NCI-H2196 (cell line): Measurements from ENCODE around the gene B4GALT1.
"Not testable (repeated sequence)": the region's sequence is repeated elsewhere in the genome, so short reads cannot be mapped to it uniquely, and the experiment has no call there.

ENCODE experiments used
- DNase-seq: peaks from one replicate; lab custom pipeline; 2025; ENCODE audit not compliant: unreplicated experiment; lab: John Stamatoyannopoulos, UW

Gene B4GALT1

DNA sequence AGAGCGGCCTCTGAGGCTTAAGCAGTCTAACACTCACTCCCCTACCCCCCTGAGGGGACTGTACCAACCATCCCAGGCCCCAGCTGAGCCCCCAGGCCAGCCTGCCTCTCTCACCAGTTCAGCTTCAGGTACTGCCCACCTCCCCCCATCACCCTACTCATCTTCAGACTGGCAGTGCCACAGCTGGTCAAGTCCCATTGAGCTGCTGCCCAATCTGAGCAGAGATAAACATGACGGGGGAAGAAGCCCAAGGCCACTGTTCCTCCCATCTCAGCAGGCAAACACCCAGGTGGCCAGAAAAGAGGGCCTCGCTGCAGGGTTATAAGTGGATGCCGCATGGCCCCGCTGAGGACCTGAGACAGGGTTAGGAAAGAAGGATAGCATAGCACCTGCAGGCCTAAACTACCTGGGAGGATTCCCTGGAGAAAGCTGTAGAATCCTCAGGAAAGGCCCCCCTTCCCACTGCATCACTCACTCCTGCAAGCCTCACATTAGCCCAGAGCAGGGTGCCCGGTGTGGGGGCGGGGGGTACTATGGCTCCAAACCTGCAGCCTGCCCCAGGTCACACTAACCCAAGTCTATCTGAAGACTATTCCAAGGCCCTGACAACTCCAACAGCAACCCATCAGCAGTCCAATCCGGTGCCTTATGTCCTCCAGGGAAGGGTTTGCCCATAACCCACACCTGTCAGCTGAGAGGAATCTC, 3.6 kb downstream of the B4GALT1 start:
- no peak for DNase-seq

DNA sequence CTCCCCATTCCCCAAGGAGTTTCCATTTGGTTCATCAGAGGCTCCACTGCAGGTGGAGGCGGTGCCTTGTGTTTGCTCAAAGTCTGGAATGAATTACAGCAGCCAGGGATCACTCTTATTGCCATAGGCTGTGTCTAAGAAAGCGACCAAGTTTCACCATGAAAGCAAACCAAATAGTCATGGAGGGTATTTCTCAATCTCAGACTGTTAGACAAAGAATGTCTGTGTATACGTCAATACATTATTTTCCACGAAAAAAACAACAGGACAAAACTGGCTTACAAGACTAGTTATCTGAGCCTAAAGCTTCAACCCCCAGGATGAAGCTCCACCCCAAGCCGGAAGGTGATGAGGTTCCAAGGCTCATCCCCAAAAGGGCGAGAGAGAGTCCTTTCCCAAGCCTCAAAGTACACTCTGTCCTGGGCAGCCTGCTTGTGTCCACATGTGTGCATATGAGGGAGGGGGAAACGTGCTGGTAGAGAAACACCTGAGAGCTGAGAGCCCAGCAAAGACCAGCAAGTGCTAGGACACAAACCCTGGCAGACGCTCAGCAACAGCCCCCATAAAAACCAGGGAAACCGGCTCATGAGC, 4.3 kb downstream of the B4GALT1 start:
- DNase-seq, result no peak

DNA sequence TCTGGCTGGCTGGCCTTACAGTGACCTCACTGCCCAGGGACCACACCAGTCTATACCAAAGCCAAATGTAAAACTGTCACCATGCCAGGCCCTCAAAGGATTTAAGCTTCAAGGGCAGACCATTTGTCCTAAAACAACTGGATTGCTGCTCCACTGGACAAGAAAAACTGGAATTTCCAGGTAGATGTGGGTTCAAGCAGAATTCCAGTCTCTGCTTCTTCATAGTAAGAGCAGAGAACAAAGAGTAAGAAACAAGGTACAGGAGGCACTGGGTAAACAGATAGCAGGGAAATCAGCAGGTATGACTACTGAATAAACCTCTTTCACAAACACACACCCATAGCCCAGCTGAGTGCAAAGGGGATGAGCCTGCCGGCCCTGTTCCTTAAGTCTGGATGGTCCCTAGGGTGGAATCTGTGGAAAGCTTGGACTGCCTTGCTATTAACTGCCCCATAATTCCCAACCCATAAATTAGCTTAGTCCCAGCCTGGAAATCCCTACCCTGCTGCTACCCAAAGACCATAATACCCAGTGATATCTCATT, 5.5 kb downstream of the B4GALT1 start:
- peak; percentile 57 for DNase-seq

DNA sequence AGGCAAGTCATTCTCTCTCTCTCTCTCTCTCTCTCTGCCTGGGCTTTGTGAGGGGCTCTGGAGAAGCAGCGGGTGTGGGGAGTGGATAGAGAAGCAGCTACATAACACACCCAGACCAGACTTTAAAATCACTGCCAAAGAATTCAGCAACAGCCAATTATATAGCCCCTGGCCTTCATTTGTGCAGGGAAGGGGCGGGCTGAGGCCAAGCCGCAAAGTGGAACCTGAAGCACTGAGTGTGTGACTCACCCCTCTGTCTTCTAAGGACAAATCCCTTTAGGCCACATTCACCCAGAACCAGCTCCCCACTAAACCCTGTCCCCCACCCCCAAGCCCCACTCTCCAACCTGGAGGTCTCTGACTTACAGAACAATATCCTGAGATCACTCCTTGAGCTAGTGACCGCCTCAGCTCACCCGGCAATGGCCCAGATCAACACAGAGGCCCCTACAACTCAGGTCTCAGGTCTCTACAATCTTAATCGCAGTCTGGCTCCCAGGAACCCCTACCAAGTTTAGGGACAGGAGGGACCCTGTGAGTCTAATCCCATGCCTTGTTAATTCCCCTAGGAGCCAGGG, 6.0 kb downstream of the B4GALT1 start:
- peak; percentile 33 for DNase-seq

DNA sequence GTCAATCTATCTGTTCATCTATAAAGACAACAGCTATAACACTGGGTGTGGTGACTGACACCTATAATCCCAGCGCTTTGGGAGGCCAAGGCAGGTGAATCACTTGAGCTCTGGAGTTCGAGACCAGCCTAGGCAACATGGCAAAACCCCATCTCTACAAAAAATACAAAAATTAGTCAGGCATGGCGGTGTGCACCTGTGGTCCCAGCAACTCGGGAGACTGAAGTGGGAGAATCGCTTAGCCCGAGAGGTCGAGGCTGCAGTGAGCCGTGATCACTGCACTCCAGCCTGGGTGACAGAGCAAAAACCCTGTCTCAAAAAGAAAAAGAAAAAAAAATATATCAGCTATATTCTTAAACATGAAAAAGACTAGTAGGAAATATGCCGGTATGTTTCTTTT, 6.7 kb downstream of the B4GALT1 start:
- DNase-seq, result not testable (repeated sequence)

DNA sequence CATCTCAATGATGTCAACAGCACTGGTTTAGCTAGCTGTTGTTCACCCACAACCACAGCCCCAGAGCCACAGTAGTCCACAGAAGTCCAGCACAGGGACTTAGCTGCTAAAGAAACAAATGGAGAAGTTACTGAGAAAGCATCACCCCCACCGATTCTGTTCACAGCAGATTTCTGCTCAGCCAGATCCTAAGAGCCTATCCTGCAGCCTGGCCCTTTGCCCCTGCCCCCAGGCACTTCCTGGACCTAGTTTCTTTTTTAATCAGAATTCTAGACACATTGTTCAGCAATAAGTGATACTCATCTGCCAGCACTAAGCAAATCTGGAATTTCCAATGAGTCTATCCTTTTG, 7.4 kb downstream of the B4GALT1 start:
- DNase-seq, result no peak

DNA sequence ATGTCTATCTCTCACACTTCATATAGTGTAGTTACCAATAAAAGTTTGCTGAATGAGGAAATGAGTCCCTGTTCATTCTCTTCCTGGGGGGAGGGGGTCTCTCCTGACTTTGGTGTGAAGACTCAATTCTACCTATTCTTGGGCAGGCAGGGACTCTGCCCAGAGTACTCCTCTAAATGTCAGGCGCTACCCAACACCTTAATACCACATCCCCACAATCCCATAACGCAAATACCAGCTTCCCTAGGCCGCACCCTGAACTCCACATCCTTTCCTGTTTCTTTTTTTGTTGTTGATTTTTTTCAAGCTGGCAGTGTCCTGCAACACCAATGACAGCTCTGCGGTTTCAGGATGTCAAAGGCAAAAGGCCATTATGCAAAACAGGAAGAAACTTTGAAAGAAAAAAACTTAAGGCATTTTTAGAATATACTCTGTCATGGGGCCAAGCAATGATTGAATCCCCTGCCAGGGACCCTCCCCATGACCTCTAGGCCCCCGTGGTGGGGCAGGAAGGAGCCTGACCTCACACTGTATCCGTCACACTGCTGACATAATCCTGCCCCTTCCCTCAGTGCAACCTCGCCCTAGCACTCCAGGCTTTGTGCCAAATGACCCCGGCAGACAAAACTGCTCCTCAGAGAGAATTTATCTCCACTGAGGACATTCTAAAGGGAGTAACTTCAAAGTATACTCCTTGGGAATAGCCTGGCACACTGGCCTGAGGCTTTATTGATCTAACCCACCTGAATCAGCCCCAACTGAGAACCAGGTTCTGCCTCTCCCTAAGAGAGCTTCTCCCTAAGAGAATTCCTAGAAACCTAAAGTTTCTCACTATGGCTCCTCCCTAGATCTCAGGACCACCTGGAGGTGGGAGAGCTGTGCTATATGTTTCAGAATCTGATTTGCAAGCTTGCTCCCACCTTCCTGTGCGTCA, 8.0 kb downstream of the B4GALT1 start:
- DNase-seq, result no peak

DNA sequence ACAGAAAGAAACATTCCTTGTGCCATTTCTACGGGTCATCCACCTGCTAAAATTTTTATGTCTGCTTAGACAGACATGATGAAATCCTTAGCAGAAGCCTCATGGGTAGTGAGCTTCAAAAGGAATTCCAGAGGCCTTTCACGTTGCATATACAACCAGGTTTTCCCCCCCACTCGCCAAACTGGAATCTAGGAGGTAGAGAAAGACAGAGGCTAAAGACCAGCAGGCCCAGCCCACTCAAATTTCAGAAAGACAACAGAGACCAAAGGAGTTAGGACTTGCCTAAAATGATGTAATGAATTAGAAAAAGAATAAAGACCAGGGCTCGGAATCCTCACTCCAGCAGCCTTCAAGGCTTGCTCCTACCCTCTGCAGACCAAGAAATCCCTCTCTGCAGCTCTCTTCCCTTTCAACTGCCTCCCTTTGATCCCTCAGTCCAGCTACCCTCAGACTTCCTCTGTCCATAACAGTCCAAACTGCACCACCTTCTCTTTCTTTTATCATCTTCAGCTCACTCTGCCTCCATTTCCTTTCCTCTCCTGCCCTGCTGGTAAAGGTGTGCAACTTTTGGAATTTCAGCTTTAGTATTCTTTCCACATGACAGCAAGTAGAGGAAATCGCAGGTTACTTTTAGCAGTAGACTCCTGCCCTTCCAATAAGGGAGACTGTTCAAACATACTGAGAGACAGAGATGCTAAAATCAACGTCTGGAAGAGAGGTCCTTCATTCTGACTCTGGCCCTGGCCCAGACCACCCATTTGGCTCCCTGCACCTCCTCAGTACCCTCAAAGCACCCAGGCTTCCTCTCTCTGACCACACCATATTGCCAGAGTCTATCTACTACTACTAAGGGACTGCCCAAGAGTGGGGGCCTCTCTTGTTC, 8.9 kb downstream of the B4GALT1 start:
- DNase-seq, result no peak

DNA sequence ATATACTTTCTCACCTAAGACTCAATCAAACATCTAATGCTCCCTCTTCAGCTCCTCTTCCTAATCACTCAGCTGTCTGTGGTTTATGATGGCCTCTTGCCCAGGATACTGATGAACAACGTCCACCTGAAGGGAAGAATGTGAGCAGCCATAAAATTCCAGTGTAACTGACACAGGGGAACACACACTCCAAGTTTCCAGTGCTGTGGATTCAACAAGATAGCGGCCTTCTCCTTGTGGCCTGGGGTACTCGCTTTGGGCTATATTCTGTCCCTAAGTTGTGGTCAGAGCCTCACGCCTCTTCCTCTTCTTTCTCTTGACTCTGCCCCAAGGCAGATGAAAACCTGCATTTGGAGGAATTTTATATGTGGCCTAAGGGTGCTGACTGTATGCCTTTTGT, 11.7 kb downstream of the B4GALT1 start:
- no peak for DNase-seq

DNA sequence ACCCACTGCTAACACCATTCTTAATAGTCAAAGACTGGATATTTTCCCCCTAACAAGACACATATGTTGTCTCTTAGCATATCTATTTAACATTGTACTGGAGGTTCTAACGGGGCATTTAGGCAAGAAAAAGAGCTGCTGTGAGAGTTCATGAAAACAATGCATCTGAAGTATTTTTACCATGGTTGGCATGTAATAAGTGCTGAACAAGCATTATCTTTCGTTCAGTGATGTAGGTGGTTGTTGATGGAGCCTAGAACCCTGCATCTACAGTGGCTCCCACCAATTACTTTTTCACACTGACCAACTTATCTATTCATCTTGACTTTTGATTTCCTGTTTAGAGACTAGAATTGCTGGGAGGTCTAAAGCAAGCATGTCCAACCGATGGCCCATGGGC, 12.8 kb downstream of the B4GALT1 start:
- no peak for DNase-seq

DNA sequence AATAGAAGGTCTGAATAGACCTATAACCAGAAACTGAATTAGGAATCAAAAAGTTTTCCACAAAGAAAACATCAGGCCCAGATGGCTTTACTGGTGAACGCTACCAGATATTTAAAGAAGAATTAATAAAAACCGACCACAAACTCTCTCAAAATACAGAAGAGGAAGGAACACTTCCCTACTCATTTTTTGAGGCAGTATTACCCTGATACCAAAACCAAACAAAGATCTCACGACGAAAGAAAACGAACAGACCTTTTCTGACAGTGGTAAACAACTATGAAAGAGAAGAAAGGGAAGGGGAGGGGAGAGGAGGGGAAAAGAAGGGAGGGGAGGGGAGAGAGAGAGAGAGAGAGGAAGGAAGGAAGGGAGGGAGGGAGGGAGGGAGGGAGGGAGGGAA, 13.5 kb downstream of the B4GALT1 start:
- no peak for DNase-seq

DNA sequence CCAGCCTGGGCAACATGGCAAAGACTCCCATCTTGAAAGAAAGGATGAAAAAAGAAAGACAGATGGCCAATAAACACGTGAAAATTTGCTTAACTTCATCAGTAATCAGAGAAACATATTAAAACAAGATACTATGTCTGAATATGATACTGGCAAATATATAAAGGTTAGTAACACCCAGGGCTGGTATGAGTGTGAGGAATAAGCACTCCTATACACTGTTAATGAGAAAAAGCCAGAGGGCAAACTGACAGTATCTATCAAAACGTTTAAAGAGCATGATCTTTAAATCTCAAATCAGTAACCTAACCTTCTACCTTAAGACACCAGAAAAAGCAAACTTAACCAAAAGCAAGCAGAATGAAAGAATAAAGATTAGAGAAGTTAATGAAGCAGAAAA, 14.1 kb downstream of the B4GALT1 start:
- DNase-seq, result no peak

DNA sequence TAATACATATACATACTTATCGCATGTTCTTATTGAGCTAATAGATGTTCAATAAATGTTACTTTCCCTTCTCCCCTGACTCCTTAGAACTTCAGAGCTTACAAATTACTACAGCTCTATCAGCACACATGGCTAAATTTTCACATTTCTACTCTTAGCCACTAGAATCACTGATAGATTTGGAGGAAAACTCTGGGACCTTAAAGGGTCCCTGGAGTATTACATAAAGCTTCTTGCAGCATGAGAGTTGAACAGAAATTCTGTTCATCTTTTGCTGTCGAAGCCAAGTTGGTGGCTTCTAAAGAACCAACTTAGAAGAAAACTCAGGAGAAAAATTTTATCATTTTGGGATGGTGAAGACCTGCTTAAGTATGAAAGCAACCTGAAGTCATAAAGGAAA, 15.5 kb downstream of the B4GALT1 start:
- no peak for DNase-seq

DNA sequence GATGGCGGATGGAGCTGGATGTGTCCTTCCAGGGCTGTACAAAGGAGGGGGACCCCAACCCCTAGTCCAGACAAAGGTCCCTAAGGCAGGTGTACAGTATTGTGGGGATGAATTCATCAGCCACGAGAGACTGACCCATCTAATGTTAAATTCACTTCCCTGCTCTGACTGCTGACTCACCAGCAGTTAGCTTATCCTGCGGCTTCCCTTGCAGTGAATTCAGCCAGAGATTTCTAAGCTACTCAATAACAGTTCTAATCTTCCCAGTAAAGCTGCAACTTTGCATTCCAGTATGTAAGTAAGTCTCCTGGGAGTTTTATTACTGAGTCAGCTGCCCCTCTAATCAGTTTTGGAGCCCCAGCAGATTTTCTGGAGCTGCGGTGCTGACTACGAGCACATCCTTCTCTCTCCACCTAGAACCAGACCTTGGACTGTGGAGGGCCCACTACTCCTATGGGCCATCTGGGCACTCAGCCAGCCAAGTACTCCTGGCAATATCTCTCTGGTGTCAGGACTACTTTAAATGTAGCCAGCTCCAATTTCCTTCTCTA, 16.1 kb downstream of the B4GALT1 start:
- DNase-seq, result no peak

DNA sequence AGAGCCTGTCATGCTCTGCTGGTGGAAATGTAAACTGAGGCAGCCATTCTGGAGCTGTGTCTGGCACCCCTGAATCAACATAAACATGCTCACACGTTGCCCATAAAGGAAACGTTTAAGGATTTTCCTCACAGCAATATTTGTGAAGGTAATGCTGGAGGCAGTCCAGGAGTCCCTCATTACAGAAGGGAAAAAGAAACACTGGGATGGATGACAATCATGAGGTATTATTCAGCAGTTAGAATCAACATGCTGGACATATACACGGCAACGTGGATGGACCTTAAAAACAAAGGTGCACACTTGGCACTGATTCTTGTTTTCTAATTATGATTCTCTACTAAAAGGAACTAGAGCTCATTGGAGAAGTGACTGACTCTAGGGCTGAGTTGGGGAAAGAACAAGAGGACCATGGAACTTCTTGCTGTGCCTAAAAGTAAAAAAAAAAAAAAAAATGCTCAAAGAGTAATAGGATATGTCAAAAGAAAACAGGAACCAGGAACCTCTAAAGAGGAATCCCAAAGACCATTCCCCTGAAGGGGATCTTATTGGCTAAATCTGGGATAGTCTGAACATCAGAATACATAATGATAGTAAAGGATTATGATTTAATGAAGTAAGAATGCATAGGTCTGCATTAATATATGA, 18.6 kb downstream of the B4GALT1 start:
- DNase-seq, result peak; percentile 12

DNA sequence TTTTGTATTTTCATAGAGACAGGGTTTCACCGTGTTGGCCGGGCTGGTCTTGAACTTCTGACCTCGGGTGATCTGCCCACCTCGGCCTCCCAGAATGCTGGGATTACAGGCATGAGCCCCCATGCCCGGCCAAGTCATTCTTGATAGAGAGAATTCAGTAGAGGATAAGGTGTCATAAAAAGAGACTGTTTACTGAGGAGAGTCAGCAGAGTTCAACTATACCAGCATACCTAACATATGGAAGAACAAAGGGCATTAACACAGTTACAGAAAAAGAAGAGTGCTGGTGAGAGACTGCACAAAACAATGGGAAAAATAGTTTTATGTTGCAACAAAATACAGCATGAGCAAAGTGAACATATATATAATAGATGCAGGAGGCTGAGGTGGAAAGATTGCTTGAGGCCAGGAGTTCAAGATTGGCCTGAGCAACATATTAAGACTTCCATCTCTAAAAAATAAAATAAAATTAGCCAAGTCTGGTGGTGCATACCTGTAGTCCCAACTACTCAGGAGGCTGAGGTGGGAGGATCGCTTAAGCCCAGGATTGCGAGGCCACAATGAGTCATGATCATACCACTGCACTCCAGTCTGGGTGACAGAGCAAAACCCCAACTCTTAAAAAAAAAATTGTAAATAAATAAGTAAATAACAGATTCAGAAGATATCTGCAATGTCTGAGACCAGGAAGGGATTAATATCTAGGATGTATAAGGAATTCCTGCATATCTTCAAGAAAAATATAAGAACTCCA, 19.5 kb downstream of the B4GALT1 start:
- no peak for DNase-seq

DNA sequence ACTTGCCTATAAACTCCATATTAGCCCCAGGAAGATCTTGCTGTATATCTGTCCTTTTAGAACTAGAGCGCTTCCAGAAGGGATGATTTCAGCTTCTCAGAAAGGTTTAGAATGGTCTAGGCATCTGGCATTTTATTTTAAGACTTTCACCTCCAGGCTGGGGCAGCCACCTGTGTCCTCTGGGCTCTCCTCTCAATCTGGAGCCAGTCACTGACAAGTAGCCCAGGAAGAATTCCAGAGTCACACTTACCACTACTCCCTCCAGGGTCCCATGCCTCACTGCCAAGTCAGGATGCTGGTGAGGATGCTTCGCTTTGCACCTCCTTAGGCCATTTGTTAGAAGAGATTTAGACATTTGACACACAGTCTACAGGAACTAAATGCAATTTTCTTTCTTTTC, 20.8 kb downstream of the B4GALT1 start:
- no peak for DNase-seq

DNA sequence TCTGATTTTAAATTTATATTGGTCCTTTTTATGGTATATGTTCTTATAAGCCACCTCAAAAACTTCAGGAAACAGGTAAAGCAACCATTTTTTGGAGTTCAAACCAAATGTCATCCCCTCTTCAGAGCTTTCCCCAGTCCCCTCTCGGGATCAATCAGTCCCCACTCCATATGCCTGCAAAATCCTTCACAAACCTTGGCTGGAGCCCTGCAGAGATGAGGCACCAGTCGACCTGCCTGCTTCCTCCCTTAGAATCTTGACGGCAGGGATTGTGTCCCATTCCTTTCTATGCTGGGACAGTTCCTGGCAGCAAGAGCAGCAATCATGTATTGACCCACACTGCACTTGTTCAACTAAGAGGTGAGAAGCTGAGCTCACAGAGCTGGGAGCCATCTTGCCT, 22.6 kb downstream of the B4GALT1 start:
- DNase-seq, result no peak

DNA sequence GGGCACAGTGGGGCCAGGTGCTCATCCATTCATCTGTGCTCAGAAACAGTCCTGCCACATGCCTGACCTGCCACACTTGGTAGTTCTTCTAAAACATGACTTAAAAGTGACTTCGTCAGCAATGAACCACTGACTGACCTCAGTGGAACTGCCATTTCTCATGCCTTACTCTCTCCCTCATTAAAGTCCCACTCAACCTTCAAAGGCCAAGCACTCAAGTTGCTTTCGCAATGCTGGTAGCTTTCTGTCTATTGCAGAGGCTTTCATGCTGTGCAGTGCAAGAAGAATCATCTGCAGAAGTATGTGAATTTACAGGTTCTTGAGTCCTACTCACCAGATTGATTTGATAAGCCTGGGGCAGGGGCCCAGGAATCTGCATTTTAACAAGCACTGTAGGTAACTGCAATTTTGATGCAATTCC, 23.9 kb downstream of the B4GALT1 start:
- no peak for DNase-seq
